HG03439 (cell line): ENCODE data around the gene NABP1.
A peak's percentile ranks its signal among the peaks of the same experiment; 100 is the strongest.

Source experiments
- ATAC-seq: cut with Tn5 transposase; IDR thresholded peaks from one replicate; pipeline ENCODE4 v1.9.1; 2021; ENCODE audit warnings: mild to moderate bottlenecking, moderate library complexity; ENCODE audit not compliant: unreplicated experiment

Gene NABP1

DNA sequence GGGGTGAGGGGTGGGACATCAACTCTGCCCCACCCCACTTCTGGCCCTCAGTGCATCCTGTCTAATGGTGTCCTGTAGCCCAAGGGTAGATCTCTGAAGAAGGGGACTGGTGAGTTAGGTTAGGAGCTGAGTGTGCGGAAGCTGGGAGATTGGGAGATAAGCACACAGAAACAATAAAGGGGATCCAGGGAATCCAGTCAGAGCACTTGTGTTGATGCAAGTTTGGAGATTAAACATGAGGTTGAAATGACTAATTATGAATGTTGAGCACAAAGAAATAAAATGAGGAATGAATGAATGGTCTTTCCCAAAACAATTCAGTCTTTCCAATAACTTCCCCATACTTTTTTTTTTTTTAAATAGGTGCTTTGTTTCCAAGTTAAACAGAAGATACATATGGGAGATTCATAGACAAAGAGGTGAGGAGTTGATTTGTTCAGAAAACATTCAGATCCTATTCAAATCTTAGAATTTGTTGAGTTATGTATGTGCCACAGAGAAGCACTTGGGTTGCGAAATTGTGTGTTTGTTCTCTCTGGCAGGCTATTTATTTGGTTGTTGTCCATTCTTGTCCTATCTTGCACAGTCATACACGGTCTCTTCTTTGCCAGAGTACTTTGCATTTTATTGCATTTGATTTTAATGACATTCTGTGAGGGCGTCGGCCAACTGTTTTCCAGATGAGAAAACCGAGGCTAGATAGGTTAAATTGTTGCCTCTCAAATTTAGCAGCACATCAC, 31.6 kb upstream of the NABP1 start:
- no peak for ATAC-seq

GRCh38 chr2:191649519-191649918, 28.4 kb upstream of the NABP1 start:
- no peak for ATAC-seq

- ATAC-seq: peak; percentile 97
These were observed 26.8 kb upstream of the NABP1 start for GRCh38 chr2:191650896-191651773.

DNA sequence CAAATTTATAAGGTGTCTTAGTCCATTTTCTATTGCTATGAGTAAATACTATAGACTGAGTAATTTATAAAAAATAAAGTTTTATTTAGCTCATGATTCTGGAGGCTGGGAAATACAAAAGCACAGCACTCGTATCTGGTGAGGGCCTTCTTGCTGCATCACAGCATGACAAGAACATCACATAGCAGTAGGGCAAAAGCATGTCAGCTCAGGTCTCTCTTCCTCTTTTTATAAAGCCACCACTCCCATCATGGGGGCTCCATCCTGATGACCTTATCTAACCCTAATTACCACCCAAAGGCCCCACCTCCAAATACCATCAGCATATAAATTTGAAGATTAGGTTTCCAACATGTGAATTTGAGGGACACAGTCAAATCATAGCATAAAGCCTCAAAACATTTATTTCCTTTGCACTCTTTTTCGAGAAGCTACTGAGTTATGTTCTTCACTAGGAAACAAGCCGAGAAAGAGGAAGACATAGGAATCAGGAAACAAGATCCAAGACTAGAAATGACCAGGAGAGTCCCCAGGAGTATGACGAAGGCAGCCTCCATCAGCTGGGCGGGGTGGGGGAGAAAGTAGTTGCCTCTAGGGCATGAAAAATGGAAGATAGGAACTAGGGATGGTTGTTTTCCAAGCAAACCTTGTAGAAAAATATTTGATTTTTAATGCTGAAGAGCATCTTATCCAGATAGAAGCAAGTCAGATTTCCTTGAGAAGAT, 24.1 kb upstream of the NABP1 start:
- ATAC-seq: no peak

DNA sequence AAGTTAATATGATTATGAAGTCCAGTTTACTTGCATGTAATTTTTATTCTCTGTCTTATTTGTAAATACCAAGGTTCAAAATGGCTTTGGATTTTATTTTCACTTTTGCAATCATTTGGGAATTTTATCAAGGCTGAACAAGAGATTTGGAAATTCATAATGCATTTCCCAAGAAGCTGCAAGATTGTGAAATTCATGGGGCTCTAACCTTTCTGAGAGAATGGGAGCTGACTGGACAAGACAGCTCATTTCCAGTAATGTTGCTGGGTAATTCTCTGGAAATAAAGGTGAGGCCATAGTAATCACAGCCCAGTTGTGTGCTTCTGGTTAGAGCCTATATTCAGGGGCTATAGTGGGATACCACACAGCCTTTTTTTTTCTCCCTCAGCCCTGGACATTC, 21.5 kb upstream of the NABP1 start:
- no peak for ATAC-seq

- no peak for ATAC-seq
These were observed 21.1 kb upstream of the NABP1 start for GRCh38 chr2:191656792-191657191.

DNA sequence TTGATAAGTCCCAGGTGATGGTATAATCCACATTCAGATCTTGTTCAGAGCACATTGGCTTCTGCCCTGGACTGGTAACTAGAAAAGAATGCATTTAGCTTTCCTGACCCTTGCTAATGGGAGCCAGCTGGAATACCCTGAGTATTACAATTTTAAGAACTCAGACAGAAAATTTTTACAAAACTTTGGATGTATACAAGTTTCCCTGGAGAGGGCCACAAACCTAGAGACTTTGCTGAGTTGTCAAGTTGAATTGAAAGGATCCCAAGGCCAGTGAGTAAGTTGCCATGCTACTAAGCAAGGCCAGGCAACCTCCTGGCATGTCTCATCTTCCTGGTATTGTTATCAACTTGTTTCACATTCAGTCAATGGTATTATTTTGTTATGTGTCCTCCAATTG, 20.0 kb upstream of the NABP1 start:
- ATAC-seq: no peak

DNA sequence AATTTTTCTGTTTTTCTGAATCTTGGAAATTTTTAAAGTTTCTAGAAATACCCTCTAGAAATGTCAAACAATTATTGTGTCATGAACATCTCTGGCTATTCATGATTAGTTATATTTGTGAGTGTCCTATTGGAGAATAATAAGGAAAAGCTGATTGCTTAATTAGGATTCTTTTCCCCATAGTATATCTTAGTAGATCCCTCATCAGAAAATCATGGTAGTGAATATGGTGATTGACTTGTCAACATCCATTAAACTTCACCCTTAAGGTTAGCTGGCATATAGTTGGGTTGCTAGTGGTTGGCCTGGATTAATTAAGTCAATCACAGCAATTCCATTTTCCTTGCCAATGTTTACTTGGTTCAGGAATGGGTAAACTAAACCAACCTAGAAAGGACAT, 18.7 kb upstream of the NABP1 start:
- ATAC-seq: no peak

GRCh38 chr2:191660575-191660974, 17.4 kb upstream of the NABP1 start:
- no peak for ATAC-seq

- ATAC-seq: no peak
These were observed 16.6 kb upstream of the NABP1 start for GRCh38 chr2:191661097-191661924.

- ATAC-seq: no peak
These were observed 12.9 kb upstream of the NABP1 start for GRCh38 chr2:191664823-191665677.

- no peak for ATAC-seq
These were observed 11.7 kb upstream of the NABP1 start for GRCh38 chr2:191666226-191666625.

- peak; percentile 64 for ATAC-seq
These were observed 11.2 kb upstream of the NABP1 start for GRCh38 chr2:191666732-191667131.

- peak; percentile 45 for ATAC-seq
These were observed 7.9 kb upstream of the NABP1 start for GRCh38 chr2:191670076-191670475.

DNA sequence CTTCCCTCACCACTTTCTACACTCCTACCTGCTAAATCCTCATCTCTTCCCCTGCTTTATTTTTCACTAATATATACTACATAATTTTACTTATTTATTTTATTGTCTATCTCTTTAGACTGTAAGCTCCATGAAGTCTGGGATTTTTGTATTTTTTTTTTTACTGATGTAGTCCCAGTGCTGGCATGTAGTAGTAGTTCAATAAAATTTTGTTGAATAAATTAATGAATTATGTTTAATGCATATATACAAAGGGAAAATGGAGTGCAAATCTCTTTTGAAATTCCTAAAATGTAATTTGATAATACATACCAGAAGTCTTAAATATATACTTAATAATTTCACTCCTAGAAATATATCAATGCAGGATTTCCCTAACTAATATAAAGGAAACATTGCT, 7.1 kb upstream of the NABP1 start:
- no peak for ATAC-seq

DNA sequence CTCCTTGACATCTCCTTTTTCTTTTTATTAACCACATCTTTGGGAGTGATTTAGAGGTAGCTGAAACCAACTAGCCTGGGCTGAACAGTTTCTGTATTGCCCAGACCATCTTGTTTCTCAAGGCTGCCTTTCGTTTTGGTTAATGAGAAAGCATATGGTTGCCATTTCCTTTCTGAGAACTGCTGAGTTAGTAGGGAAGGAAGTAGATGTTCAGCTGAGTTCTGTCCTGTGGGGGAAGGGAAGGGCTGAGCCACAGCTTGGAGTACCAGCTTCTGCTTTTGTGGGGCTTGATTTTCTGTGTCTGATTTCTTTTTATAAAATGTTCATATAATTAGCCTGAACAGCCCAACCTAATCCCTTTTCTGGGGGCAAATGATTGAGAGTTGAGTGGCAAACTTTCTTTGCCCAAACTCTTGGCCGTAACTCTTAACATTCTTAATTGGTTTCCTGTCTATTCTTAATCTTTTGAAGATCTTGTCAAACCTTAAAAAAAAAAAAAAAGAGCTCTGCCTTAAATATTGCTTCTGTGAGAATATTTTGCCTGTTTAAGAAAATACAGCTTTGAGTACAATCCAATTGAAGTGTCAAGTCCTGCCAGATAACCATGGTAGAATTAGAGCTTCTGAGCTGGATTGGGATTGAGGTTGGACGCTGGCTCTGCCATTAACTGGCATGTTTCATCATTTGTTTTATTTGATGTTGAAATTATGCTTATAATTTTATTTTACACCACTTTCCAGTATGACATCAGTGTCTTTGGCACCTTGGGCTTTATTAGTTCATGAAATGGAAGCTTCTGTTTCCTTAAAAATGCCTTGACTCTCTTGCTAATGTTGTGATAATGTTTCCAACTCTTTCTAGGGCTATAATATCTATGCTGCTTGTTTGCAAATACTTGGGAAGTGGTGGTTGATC, 1.9 kb upstream of the NABP1 start:
- peak; percentile 51 for ATAC-seq

DNA sequence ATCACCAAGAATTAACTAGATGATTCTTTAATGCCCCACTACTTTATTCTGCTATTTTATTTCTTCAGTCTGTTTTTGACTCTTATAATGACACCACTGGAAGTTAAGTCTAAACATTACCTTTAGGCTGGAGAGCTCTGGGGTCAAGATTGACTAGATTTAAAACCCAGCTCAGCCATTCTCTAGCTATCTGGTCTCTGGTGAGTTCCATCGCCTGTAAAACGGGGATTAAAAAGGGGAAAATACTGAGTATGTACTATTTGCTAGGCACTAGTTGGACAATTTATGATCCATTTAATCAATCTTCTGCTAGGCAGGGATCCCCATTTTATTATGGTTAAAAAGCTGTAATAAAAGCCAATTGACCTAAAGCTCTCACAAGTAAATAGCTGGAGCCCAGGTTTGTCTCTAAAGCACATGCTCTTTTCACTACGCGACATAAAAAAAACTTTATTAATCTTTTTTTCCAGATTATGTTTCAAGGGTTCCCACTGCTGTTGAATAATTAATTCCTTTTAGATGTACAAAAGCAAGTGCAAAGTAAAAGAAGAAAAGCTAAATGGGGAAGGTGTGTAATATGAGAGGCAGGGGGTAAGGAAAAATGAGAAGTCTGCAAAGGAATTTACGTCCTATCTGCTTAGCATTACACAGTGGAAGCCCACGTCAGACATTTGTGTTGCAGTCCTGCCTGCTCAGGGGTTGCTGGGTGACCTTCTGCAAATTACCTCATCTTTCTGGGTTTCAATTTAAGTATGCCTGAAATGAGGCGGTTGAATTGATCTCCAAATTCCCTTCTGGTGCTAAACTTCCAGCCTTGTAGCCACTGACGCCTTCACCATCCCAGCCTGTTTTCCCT, 918 bp upstream of the NABP1 start:
- ATAC-seq: peak; percentile 17
